ENCODE measurements around the gene SMARCC1.

Gene SMARCC1

DNA sequence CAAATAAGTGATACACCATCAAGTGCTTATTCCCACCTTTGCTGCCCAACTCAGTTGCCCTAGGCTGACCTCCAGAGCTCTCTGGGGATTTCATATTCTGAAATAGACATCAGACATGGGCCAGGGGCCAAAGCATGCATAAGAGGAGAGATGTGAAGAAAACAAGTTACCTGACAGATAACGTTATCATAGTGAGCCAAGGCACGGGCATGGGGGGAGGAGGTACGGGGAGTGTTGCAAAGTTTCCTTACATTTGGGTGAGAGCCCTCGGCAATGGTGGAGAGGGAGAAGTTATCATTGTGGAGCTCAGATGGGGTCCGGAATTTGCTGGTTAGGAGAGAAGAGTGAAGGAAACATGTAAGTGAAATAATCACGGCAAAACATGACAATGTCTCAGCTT is 212.8 kb downstream of the SMARCC1 start:
- no peak overlapping the region for H3K27ac ChIP-seq

GRCh38 chr3:47567149-47567548 is 214.5 kb downstream of the SMARCC1 start:
- TF ChIP-seq ZFX (IDR thresholded peaks at IDR 0.05; ENCODE audit: borderline replicate concordance) (no peak), CTCF (IDR thresholded peaks at IDR 0.05) (no peak)
- H3K27ac ChIP-seq, result no peak overlapping the region

More for the DNA sequence above, 212.8 kb downstream of the SMARCC1 start:
- no peak for TF ChIP-seq CTCF (IDR thresholded peaks at IDR 0.05)
- no peak for TF ChIP-seq ZFX (IDR thresholded peaks at IDR 0.05; ENCODE audit: borderline replicate concordance)

- TF ChIP-seq ZFX (IDR thresholded peaks at IDR 0.05; ENCODE audit: borderline replicate concordance), result no peak
- TF ChIP-seq CTCF (IDR thresholded peaks at IDR 0.05), result no peak
- no peak overlapping the region for H3K27ac ChIP-seq
These were observed 215.0 kb downstream of the SMARCC1 start for GRCh38 chr3:47566667-47567066.

GRCh38 chr3:47565734-47566550 is 215.8 kb downstream of the SMARCC1 start:
- no peak overlapping the region for H3K27ac ChIP-seq
- no peak for TF ChIP-seq CTCF (IDR thresholded peaks at IDR 0.05)
- no peak for TF ChIP-seq ZFX (IDR thresholded peaks at IDR 0.05; ENCODE audit: borderline replicate concordance)

GRCh38 chr3:47556351-47556750 is 225.3 kb downstream of the SMARCC1 start:
- TF ChIP-seq CTCF (IDR thresholded peaks at IDR 0.05) (no peak), ZFX (IDR thresholded peaks at IDR 0.05; ENCODE audit: borderline replicate concordance) (no peak)

GRCh38 chr3:47554335-47554734 is 227.4 kb downstream of the SMARCC1 start:
- TF ChIP-seq CTCF (IDR thresholded peaks at IDR 0.05), result no peak
- TF ChIP-seq ZFX (IDR thresholded peaks at IDR 0.05; ENCODE audit: borderline replicate concordance), result no peak
- H3K27ac ChIP-seq, result no peak overlapping the region

More at GRCh38 chr3:47556351-47556750, 225.3 kb downstream of the SMARCC1 start:
- H3K27ac ChIP-seq, result no peak overlapping the region

DNA sequence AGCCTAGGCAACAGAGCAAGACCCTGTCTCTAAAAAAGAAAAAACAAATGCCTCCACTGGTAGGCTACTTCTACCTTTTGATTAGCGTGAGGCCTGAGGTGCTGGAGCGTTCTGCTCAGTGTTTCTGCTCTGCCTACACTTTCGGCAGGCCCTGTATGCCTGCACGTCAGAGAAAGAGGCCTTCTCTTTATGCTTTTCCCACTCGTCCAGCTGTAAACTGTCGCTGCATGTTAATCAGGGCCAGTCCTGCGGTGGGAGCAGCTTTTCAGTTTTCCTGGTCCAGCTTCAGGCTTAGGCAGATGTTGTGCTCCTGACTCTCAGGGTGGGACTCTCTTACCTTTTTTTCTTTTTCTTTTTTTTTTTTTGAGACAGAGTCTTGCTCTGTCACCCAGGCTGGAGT is 228.3 kb downstream of the SMARCC1 start:
- TF ChIP-seq ZFX (IDR thresholded peaks at IDR 0.05; ENCODE audit: borderline replicate concordance) (no peak), CTCF (IDR thresholded peaks at IDR 0.05) (no peak)

More for the DNA sequence above, 228.3 kb downstream of the SMARCC1 start:
- no peak overlapping the region for H3K27ac ChIP-seq
